Heart left ventricle (tissue), 13 donors: Measurements from ENCODE around the gene USP54.

Source experiments
- CTCF ChIP-seq, 12 donors: fragments of 200-600 bp; sonication (generic) in 4 of 12; IDR thresholded peaks; one replicate each; pipeline versions ENCODE4 v1.5.0 to v1.8.0; 2018 to 2022; ENCODE audit warnings: antibody characterized with exemption in 12 of 12, mild to moderate bottlenecking in 5 of 12
- POLR2A ChIP-seq, 2 donors: fragments of 450-650 bp; IDR thresholded peaks; one replicate each; pipeline ENCODE4 v1.6.1; 2017; ENCODE audit warnings: antibody characterized with exemption in 2 of 2, mild to moderate bottlenecking in 2 of 2, moderate library complexity in 2 of 2
- donor health status: ischemic (EF 13 %, LVEDD 7.1; RV severe dilation, severe dysfunction).
- donor health status: DM: no; HTN: yes; CAD: no.
- donor health status: DM: no; HTN: no; CAD: no.
- donor health status: ischemic (EF 25% LVEDD 6.9; RV normal size, moderate dysfunction).
- donor health status: ischemic (EF 25% LVEDD 5.7; RV mildly dilated, moderate dysfunction).
- donor health status: ischemic (EF 35%, LVEDD 5.7; RV mildly dilated, moderate dysfunction).
- donor health status: nonischemic (EF 11% LVEDD 7.7; RV severe dilation, severe dysfunction).
- donor health status: DM: yes; HTN: yes; CAD: no.
- donor health status: PGD.
- donor health status: ischemic (EF 29% LVEDD 5.4; RV normal size, mild dysfunction).
- donor health status: nonischemic (EF 23%, LVEDD 6.1; RV moderate dilation, normal function).

GRCh38 chr10:73591935-73592699 lies 975 bp upstream of the USP54 start:
- no peak for TF ChIP-seq CTCF (IDR thresholded peaks at IDR 0.05)
- peak in 1 of 2 donors; percentile 32 for TF ChIP-seq POLR2A (IDR thresholded peaks at IDR 0.05)
